ENCODE measurements around the gene TRAPPC2L.

The TRAPPC2L gene

GRCh38 chr16:88839745-88840599 is 17.0 kb upstream of the TRAPPC2L start:
- DNase-seq: no peak

- DNase-seq: no peak
Observed at GRCh38 chr16:88840600-88841215, 16.2 kb upstream of the TRAPPC2L start.

- no peak for DNase-seq
Observed at GRCh38 chr16:88841521-88842307, 15.2 kb upstream of the TRAPPC2L start.

- no peak for DNase-seq
Observed at GRCh38 chr16:88842308-88842756, 14.6 kb upstream of the TRAPPC2L start.

- DNase-seq: no peak
Observed at GRCh38 chr16:88842806-88843205, 14.1 kb upstream of the TRAPPC2L start.

- DNase-seq: no peak
Observed at GRCh38 chr16:88843256-88843655, 13.7 kb upstream of the TRAPPC2L start.

GRCh38 chr16:88844419-88845036 is 12.4 kb upstream of the TRAPPC2L start:
- DNase-seq: no peak

GRCh38 chr16:88846088-88846487 is 10.8 kb upstream of the TRAPPC2L start:
- no peak for DNase-seq

GRCh38 chr16:88847654-88848053 is 9.3 kb upstream of the TRAPPC2L start:
- no peak for DNase-seq

GRCh38 chr16:88848557-88848956 is 8.4 kb upstream of the TRAPPC2L start:
- DNase-seq: no peak

- DNase-seq: no peak
Observed at GRCh38 chr16:88850531-88851199, 6.3 kb upstream of the TRAPPC2L start.

- no peak for DNase-seq
Observed at GRCh38 chr16:88851616-88852015, 5.3 kb upstream of the TRAPPC2L start.

- DNase-seq: no peak
Observed at GRCh38 chr16:88853325-88853941, 3.5 kb upstream of the TRAPPC2L start.

- no peak for DNase-seq
Observed at GRCh38 chr16:88854306-88855111, 2.4 kb upstream of the TRAPPC2L start.

GRCh38 chr16:88855176-88855575 is 1.8 kb upstream of the TRAPPC2L start:
- DNase-seq: no peak

- no peak for DNase-seq
Observed at GRCh38 chr16:88855736-88856121, 1.2 kb upstream of the TRAPPC2L start.

- no peak for DNase-seq
Observed at GRCh38 chr16:88856122-88856827, 652 bp upstream of the TRAPPC2L start.

- no peak for DNase-seq
Observed at GRCh38 chr16:88857728-88858339, 907 bp downstream of the TRAPPC2L start.

GRCh38 chr16:88859381-88860091 is 2.6 kb downstream of the TRAPPC2L start:
- no peak for DNase-seq
